GM12872 (cell line): ENCODE measurements around the gene JMJD8.

Source experiments
- TF ChIP-seq, protein P1 (sequence below): IDR thresholded peaks from 3 replicates; pipeline ENCODE4 v1.5.1; 2011; ENCODE audit warnings: low read depth, mild to moderate bottlenecking, low read length, moderate library complexity; ENCODE audit not compliant: insufficient read depth

The JMJD8 gene

DNA sequence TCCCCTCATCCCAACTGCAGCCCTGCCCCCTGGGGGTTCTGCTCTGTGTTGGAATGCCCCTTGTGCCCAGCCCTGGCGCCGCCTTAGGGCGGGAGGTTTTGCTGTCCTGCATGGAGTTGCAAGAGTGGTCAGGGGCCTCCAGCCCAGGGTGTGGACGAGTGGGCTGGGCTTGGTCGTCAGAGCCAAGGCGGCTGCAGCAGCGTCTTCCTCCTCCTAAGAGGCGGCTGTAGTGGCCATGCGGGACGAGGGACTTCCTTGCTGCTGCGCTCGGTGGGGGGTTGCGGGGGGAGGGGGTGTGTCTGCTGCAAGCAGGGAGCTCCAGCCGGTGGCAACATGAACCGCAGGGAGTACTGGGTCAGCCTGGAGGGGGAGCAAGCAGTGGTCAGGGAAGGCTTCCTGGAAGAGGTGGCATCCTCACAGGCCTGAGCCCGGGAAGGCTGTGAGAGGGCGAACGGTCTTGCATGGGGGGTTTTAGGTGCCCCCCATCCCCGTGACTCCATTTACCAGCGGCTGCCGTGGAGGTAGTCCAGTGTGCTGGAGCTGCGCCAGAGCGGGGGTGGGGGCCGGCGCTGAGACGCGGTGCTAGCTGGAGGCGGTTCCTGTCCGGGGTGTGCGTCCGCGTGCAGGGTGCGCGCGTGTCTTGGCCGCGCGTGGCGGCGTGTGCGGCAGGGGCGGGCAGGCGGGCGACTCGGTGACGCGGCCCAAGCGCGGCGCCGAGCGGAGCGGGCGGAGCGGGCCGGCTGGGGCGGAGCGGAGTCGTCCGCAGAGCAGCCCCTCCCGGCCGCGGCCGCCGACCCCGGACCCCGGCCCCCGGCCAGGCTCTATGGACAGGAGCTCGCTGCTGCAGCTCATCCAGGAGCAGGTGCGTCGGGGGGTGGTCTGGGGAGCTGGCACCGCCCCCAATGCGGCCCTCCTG is 8.9 kb downstream of the JMJD8 start, which contains the start of gene RHBDL1:
RHBDL1 (plus strand) TSS at position 704 of the 916 bp plus-strand sequence; CDS start at position 824, 120 bp downstream.
- TF ChIP-seq, protein P1, sequence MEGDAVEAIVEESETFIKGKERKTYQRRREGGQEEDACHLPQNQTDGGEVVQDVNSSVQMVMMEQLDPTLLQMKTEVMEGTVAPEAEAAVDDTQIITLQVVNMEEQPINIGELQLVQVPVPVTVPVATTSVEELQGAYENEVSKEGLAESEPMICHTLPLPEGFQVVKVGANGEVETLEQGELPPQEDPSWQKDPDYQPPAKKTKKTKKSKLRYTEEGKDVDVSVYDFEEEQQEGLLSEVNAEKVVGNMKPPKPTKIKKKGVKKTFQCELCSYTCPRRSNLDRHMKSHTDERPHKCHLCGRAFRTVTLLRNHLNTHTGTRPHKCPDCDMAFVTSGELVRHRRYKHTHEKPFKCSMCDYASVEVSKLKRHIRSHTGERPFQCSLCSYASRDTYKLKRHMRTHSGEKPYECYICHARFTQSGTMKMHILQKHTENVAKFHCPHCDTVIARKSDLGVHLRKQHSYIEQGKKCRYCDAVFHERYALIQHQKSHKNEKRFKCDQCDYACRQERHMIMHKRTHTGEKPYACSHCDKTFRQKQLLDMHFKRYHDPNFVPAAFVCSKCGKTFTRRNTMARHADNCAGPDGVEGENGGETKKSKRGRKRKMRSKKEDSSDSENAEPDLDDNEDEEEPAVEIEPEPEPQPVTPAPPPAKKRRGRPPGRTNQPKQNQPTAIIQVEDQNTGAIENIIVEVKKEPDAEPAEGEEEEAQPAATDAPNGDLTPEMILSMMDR: no peak

DNA sequence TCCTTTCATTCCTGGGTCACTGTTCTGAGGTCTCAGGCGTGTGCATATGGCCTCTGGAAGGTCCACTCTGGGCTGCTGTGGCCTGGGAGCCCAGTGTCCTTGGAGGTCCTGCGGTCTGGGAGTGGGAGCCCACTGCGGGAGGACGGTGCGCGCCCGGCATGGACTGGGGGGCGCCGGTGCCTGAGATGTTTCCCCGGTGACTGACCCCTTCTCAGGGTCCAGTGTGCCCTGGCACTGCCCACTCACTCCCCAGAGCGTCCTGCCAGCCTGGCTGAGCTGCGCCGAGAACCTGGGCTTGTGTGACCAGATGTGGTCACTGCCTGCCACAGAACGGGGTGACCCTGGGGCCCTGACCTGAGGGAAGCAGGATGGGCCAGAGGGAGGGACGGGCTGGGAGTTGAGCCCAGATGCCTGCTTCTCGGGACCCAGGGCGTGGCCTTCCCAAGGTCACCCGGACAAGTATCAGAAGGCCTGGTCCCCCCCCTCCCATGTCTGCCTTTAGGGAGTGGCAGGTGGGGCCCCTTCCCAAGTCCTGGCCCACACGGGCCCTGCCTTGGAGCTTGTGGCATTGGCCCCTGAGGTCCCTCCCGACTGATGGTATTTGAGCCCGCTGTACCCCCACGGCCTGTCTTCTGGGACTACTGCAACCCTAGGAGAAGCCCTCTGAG is 9.8 kb downstream of the JMJD8 start:
- TF ChIP-seq, protein P1: no peak

DNA sequence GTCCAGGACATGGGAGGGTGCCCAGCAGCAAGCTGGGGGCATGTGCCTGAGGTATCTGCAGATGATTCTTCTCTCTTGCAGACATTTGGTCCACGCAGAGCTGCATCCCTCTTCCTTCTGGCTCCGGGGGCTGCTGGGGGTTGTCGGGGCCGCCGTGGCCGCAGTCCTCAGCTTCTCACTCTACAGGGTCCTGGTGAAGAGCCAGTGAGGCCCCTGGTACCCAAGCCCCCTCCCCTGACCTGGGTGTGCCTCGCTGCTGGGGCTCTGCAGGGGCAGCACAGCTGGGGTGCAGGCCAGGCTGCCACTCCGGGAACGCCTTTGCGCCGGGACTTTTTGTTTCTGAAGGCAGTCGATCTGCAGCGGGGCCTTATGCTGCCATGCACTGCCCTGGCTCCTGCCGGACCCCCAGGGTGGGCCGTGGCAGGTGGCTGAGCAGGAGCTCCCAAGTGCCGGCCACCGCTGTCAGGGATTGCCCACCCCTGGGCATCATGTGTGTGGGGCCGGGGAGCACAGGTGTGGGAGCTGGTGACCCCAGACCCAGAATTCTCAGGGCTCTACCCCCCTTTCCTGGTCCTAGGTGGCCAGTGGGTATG is 10.6 kb downstream of the JMJD8 start:
- TF ChIP-seq, protein P1: no peak

DNA sequence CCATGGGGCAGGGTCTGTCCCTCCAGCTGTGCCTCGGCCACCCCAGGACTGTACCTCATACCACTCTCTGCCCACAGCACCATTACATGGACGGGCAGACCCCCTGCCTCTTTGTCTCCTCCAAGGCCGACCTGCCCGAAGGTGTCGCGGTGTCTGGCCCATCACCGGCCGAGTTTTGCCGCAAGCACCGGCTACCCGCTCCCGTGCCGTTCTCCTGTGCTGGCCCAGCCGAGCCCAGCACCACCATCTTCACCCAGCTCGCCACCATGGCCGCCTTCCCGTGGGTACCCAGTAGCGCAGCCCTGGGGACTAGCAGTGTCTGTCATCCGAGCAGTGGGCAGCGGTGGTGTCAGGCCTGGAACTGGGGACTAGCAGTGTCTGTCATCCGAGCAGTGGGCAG is 11.3 kb downstream of the JMJD8 start:
- TF ChIP-seq, protein P1: no peak

DNA sequence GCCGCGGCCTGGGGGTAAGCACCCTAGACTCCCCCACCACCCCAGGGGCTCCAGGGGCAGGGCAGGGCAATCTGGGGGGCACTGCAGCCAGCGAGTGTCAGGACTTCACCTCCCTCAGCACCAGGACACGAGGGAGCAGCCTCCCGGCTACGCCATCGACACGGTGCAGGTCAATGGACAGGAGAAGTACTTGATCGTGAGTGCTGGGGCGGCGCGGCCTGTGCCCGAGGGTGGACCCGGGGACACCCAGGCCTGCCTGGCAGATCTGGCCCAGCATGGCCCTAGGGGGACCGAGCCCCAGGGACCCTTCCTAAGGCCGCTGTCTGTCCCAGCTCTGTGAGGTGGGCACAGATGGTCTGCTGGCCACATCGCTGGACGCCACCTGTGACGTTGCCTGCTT is 11.8 kb downstream of the JMJD8 start:
- TF ChIP-seq, protein P1: no peak

DNA sequence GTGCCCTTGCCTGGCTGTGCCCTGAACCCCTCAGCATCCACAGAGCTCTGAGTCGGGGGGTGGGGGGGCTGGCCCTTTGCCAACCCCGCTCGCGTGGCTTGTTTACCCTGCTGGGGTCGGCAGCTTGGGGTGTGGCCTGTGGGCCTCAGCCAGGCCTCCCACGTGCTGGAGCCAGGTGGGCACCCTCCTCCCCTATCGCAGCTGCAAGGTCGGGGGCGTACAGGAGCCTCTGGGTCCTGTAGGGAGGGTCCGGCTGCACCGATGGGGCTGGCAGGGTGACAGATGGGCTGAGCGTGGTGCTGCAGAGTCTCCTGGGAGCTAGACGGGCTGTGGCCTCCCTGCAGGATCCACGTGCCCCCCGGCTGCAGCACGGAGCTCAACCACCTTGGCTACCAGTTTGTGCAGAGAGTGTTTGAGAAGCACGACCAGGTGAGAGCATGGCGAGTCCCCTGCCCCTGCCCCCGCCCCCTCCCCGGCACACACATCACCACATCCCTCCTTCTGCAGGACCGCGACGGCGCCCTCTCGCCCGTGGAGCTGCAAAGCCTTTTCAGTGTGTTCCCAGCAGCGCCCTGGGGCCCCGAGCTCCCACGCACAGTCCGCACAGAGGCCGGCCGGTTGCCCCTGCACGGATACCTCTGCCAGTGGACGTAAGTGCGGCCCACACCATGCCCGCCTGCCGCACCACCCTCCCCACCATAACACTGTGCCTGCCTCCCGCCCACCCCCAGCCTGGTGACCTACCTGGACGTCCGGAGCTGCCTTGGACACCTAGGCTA is 12.6 kb downstream of the JMJD8 start:
- TF ChIP-seq, protein P1: no peak
